Eye (tissue), 1 donor: ENCODE results near the gene OPRD1.

Experiments used
- DNase-seq: peaks from one replicate; pipeline ENCODE4 v3.0.0-alpha.2; 2015

Gene OPRD1

GRCh38 chr1:28914228-28915030, 102.5 kb downstream of the OPRD1 start, which contains the start of gene EPB41:
Gene EPB41 (plus strand): TSS chr1:28914569. CDS start chr1:28987438, 72,869 bp downstream.
- DNase-seq = peak; percentile 99

DNA sequence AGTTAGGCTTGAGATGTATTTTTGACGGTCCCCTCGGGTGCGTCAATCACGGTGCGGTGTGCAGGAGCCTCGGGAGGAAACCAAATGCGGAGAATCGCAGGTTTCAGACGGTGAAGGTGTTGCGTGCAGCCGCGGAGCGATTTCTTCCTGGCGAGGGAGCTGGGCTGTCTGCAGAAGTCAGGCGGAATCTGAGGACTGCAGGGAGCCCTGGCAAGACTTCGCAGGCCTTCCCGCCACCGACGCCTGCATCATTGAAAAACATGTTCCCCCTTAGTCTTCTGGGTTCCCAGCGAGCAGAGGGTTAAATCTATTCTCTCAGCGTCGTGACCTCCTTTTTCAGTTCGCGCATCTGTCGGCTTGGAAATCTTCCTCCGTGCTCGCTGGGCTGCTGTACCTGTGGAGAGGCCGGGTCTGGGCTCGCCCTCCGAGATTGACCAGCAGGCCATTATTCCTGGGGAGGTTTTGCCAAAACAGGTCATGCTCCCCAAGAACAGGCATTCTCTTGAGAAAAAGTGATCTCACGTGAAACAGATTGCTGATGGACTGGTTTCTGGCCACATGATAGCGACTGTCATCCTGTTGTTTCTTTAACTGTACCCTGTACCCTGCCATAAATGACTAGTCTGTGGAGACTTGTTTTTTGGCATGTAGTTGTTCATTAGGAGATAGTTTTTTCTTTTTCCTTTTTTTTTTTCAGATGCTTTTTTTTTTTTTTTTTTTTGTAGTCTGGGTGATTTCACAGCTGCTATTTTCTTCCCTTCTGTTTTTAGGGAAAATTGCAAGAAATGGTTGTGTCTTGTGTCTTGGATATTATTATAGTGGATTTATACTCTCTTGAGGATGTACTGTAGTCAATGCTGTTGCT, 103.3 kb downstream of the OPRD1 start:
- peak; percentile 88 for DNase-seq

DNA sequence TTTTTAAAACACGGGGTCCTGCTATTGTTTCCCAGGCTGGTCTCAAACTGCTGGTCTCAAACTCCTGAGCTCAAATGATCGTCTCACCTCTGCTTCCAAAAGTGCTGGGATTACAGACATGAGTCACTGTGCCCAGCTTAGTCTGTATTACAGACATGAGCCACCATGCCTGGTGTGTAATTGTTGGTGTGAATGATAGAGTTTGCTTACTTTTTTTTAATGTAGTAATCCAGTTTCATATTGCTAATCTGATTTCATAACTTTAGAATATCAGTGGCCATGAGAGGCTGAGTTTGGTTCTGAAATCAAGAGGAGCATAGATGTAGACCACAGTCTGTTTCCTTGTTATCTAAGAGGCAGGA, 105.8 kb downstream of the OPRD1 start:
- DNase-seq = no peak
